Activated T-cell treated with anti-CD3 and anti-CD28 coated beads, Interleukin-2, amount 50 U/mL, for 24 hours (primary cell): Measurements from ENCODE around the gene TOLLIP.
"Not testable (repeated sequence)": the region's sequence is repeated elsewhere in the genome, so short reads cannot be mapped to it uniquely, and the experiment has no call there.

Experiments used
- DNase-seq: peaks from one replicate; pipeline ENCODE4 v3.0.0-alpha.2; 2020
- H3K27ac Mint-ChIP-seq: 2 replicates; pipeline ENCODE4 v1.8.0; 2020; ENCODE audit warnings: mild to moderate bottlenecking, mixed read lengths
- H3K27me3 Mint-ChIP-seq: 2 replicates; pipeline ENCODE4 v1.8.0; 2020; ENCODE audit warnings: mixed read lengths
- H3K36me3 Mint-ChIP-seq: 2 replicates; pipeline ENCODE4 v1.8.0; 2020; ENCODE audit warnings: low read depth, mixed read lengths
- H3K4me1 Mint-ChIP-seq: 2 replicates; pipeline ENCODE4 v1.8.0; 2020; ENCODE audit warnings: low read depth, mixed read lengths
- H3K4me3 Mint-ChIP-seq: 2 replicates; pipeline ENCODE4 v1.8.0; 2020; ENCODE audit warnings: mild to moderate bottlenecking, moderate library complexity, mixed read lengths
- H3K9me3 Mint-ChIP-seq: 2 replicates; pipeline ENCODE4 v1.8.0; 2020; ENCODE audit warnings: mixed read lengths

The TOLLIP gene

DNA sequence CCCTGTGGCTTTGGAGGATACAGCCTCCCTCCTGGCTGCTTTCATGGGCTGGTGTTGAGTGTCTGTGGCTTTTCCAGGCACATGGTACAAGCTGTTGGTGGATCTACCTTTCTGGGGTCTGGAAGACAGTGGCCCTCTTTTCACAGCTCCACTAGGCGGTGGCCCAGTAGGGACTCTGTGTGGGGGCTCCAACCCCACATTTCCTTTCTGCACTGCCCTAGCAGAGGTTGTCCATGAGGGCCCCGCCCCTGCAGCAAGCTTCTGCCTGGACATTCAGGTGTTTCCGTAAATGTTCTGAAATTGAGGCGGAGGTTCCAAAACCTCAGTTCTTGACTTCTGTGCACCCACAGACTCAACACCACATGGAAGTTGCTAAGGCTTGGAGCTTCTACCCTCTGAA, 44.0 kb downstream of the TOLLIP start:
- not testable (repeated sequence) for DNase-seq, H3K27ac Mint-ChIP-seq, H3K9me3 Mint-ChIP-seq, H3K36me3 Mint-ChIP-seq, H3K4me3 Mint-ChIP-seq, H3K27me3 Mint-ChIP-seq
- H3K4me1 Mint-ChIP-seq, result peaks cover 33% of the 10 kb centered on the region

DNA sequence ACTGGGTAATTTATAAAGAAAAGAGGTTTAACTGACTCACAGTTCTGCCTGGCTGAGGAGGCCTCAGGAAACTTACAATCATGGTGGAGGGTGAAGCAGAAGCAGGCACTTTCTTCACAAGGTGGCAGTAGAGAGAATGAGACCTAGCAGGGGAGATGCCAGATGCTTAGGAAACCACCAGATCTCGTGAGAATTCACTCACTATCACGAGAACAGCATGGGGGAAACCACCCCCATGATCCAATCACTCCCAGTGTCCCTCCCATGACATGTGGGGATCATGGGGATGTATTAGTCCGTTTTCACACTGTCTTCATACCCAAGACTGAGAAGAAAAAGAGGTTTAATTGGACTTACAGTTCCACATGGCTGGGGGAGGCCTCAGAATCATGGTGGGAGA, 45.0 kb downstream of the TOLLIP start:
- H3K27ac Mint-ChIP-seq, result peak overlapping the region; percentile 55
- peak; percentile 40 for DNase-seq

DNA sequence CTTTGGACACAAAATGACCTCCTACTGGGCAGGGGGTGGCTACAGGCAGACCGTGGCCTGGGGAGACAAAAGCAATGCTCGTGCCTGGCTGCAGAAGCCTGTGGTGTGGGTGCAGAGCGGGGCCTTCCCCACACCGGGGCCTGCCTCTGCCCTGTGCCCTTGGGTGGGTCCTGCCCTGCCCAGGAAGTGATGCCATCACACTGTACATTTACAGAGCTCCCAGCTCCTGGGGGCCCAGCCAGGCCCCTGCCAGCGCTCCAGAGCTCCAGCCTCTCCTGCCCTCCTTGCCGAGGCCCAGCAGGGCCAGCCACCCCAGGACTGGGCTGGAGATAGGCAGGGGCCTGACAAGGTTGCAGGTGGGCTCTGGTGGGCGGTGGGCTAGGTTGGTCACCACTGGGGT, 46.4 kb downstream of the TOLLIP start:
- peaks cover 8% of the 10 kb centered on the region for H3K9me3 Mint-ChIP-seq
- peaks cover 30% of the 10 kb centered on the region for H3K4me1 Mint-ChIP-seq
- DNase-seq, result no peak
- H3K4me3 Mint-ChIP-seq, result peak overlapping the region; percentile 75
- H3K36me3 Mint-ChIP-seq, result peaks cover 5% of the 10 kb centered on the region
- H3K27ac Mint-ChIP-seq, result peak overlapping the region; percentile 93
- H3K27me3 Mint-ChIP-seq, result no peaks in the 10 kb centered on the region

More for the DNA sequence above, 45.0 kb downstream of the TOLLIP start:
- not testable (repeated sequence) for H3K27me3 Mint-ChIP-seq, H3K4me3 Mint-ChIP-seq, H3K9me3 Mint-ChIP-seq, H3K36me3 Mint-ChIP-seq
- peaks cover 33% of the 10 kb centered on the region for H3K4me1 Mint-ChIP-seq

DNA sequence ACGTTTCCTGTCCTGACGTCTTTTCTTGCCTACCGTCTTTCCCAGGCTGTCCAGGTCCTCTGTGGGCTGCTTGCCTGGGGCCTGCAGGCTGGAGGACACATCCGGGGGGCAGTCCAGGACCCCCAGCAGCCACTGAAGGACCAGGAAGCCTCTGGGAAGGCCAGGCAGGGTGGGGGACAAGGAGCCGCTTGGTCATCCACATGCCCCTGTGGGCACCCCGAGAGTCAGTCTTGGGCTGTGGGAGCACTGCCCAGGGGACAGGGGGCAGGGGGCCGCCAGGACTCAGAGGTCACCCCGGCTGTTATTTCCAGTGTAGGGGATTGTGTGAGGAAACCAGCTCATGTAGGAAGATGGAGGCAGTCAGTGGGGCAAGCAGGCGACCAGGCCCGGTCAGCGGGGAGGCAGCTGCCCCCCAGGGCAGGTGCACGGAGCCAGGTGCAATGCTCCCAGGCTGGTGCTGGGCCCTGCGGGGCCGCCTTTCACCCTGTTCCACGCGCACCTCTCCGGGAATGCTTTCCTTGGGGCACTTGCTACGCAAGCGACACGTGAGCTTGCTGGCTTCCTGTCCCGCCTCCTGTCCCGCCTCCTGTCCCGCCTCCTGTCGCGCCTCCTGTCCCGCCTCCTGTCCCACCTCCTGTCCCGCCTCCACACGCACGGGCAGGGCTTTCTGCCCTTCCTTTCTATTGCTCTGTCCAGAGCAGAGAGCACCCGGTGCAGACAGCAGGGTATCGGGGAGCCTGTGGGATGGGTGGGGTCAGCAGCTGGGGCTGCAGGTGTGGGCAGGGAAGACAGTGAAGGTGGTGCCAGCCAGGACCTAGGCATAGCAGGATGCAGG, 47.0 kb downstream of the TOLLIP start:
- peak overlapping the region; percentile 75 for H3K4me3 Mint-ChIP-seq
- H3K9me3 Mint-ChIP-seq, result peaks cover 8% of the 10 kb centered on the region
- peak; percentile 92 for DNase-seq
- peaks cover 27% of the 10 kb centered on the region for H3K4me1 Mint-ChIP-seq
- no peaks in the 10 kb centered on the region for H3K27me3 Mint-ChIP-seq
- H3K27ac Mint-ChIP-seq, result peak overlapping the region; percentile 93
- H3K36me3 Mint-ChIP-seq, result peaks cover 5% of the 10 kb centered on the region

DNA sequence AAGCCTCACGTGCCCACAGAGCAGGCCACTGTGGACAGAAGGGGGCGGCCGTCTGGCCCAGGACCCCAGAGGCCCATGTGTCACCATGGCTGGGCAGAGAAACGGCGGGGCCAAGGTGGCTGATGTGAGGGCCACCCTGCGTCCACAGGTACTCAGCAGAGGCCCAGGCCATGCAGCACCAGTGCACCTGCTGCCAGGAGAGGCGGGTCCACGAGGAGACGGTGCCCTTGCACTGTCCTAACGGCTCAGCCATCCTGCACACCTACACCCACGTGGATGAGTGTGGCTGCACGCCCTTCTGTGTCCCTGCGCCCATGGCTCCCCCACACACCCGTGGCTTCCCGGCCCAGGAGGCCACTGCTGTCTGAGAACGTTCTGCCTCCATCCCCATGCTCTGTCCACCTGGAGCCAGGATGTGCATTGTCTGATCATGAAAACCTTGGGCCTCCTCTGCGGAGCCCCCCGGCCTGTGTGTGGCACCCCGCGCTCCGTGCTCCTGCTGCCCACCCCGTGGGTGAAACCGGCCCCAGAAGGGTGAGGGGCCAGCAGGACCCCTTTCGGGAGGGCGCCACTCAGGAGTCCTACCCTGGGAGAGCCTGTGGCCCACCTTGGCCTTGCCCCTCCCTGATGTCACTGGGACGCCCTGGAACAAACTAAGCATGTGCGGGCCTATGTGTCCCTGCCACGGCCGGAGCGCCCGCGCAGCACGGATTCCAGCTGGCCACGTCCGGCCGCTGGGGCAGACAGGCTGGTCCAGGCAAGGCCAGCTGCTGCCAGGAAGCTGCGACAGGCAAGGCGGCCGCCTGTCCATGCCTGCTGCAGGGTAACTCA, 48.0 kb downstream of the TOLLIP start:
- H3K36me3 Mint-ChIP-seq, result peaks cover 4% of the 10 kb centered on the region
- no peak for DNase-seq
- peak overlapping the region; percentile 93 for H3K27ac Mint-ChIP-seq
- H3K4me3 Mint-ChIP-seq, result peak overlapping the region; percentile 75
- peaks cover 20% of the 10 kb centered on the region for H3K4me1 Mint-ChIP-seq
- H3K9me3 Mint-ChIP-seq, result peaks cover 8% of the 10 kb centered on the region
- no peaks in the 10 kb centered on the region for H3K27me3 Mint-ChIP-seq

DNA sequence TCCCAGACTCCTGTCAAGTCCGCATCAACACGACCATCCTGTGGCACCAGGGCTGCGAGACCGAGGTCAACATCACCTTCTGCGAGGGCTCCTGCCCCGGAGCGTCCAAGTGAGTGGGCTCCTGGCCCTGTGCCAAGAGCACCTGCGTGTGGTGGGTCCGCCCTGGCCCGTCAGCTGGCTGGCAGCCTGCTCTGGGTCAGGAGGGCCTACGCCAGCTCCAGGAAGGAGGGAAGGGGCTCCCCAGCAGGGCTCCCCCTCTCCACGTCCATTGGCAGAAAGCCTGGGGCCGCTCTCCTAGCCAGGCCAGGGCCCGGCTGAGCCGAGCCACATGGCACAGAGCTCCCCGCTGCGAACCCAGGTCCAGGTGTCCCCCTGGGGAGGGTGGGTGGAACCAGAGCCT, 48.8 kb downstream of the TOLLIP start:
- Mint-ChIP-seq H3K4me3 (no peak overlapping the region), H3K27me3 (no peaks in the 10 kb centered on the region), H3K27ac (no peak overlapping the region), H3K36me3 (peaks cover 3% of the 10 kb centered on the region), H3K4me1 (peaks cover 20% of the 10 kb centered on the region), H3K9me3 (peaks cover 8% of the 10 kb centered on the region)
- DNase-seq, result no peak

DNA sequence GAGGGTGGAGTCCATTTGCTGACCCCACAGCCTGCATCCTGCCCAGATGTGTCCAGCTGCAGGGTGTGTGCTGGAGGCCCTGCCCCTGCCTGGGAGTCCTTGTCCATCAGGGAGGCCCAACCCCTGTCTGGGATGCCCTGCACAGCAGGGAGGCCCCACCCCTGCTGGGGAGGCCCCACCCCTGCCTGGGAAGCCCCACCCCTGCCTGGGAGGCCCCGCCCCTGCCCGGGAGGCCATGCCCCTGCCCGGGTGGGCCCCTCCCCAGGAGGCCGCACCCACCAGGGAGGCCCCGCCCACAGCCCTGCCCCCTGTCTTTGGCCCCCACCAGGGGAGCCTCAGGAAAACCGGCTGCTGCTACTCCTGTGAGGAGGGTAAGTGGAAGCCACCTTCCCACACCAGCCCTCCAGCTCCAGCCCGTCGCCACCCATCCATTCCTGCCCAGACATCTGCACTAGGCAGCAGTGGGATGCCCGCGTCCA, 49.4 kb downstream of the TOLLIP start:
- peaks cover 20% of the 10 kb centered on the region for H3K4me1 Mint-ChIP-seq
- no peak overlapping the region for H3K4me3 Mint-ChIP-seq
- H3K27ac Mint-ChIP-seq, result no peak overlapping the region
- H3K27me3 Mint-ChIP-seq, result no peaks in the 10 kb centered on the region
- peak; percentile 73 for DNase-seq
- H3K9me3 Mint-ChIP-seq, result peaks cover 8% of the 10 kb centered on the region
- peaks cover 3% of the 10 kb centered on the region for H3K36me3 Mint-ChIP-seq

DNA sequence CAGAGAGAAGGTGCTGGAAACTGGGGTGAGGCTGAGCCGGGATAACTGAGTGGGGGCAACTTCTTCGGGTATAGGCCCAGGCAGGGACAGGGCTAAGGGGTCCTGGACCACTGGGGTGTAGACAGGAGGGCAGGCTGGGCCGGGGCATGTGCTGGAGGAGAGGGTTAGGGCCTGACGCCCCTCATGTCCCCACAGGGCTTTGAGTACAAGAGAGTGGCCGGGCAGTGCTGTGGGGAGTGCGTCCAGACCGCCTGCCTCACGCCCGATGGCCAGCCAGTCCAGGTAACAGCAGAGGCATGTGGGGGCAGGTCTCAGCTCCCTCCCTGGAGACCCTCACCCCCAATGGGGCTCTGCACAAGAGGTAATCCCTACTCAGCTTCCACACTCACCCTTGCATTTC, 49.9 kb downstream of the TOLLIP start:
- Mint-ChIP-seq H3K9me3 (peaks cover 3% of the 10 kb centered on the region), H3K27ac (no peak overlapping the region), H3K36me3 (peaks cover 2% of the 10 kb centered on the region), H3K4me3 (no peak overlapping the region), H3K4me1 (peaks cover 16% of the 10 kb centered on the region), H3K27me3 (no peaks in the 10 kb centered on the region)
- no peak for DNase-seq

DNA sequence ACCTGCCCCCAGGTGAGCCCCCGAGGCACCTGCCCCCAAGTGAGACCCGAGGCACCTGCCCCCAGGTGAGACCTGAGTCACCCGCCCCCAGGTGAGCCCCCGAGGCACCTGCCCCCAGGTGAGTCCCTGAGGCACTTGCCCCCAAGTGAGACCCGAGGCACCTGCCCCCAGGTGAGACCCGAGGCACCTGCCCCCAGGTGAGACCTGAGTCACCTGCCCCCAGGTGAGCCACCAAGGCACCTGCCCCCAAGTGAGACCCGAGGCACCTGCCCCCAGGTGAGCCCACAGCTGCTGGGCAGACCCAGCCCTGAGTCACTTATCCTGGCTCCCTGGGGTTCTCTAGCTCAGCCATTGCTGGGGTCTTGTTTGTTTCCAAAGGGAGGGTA, 50.4 kb downstream of the TOLLIP start:
- H3K36me3 Mint-ChIP-seq, result no peaks in the 10 kb centered on the region
- H3K4me1 Mint-ChIP-seq, result peaks cover 11% of the 10 kb centered on the region
- H3K4me3 Mint-ChIP-seq, result no peak overlapping the region
- H3K9me3 Mint-ChIP-seq, result no peaks in the 10 kb centered on the region
- H3K27ac Mint-ChIP-seq, result no peak overlapping the region
- no peaks in the 10 kb centered on the region for H3K27me3 Mint-ChIP-seq
- DNase-seq, result no peak

DNA sequence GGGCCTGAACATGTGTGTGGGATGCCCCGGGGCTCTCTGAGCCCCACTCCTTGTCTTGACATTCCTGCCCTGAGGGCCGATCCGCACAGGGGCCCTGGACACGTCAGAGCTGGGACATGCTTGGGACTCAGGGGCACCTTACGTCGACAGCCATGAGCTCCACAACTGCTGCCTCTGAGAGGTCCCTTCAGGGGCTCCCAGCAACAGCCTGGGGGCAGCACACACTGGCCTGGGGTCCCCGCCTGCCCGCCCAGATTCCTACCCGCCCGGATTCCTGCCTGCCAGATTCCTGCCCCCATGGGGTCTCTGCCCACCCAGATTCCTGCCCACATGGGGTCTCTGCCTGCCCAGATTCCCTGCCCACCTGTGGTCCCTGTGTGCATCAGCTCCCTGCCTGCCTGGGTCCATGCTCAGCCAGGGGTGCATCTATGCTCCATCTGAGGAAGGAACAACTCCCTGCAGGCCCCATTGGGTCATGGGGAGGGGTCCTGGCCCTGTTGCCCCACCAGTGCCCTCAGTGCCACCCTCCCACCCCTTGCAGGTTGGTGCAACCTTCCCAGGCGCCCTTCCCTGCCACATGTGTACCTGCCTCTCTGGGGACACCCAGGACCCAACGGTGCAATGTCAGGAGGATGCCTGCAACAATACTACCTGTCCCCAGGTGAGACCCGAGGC, 50.9 kb downstream of the TOLLIP start:
- Mint-ChIP-seq H3K36me3 (no peaks in the 10 kb centered on the region), H3K4me1 (peaks cover 10% of the 10 kb centered on the region), H3K4me3 (no peak overlapping the region), H3K27ac (no peak overlapping the region), H3K27me3 (no peaks in the 10 kb centered on the region), H3K9me3 (no peaks in the 10 kb centered on the region)
- DNase-seq, result no peak

DNA sequence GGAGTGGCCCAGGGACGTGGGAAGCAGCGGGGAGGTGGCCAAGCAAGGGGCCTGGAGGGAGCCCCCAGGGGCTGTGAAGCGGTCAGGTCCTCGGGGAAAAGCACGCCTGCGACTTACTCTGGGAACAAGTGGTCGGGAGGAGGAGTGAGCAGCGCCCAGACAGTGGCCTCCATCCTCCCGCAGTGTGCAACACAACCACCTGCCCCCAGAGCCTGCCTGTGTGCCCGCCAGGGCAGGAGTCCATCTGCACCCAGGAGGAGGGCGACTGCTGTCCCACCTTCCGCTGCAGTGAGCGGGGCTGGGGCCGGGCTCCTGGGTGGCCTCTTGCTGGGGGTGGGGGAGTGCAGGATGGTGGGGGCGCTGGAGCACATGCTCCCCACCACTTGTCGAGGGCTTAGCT, 51.5 kb downstream of the TOLLIP start:
- Mint-ChIP-seq H3K9me3 (no peaks in the 10 kb centered on the region), H3K27me3 (no peaks in the 10 kb centered on the region), H3K4me3 (no peak overlapping the region), H3K36me3 (no peaks in the 10 kb centered on the region), H3K27ac (no peak overlapping the region), H3K4me1 (peaks cover 6% of the 10 kb centered on the region)
- DNase-seq, result no peak

DNA sequence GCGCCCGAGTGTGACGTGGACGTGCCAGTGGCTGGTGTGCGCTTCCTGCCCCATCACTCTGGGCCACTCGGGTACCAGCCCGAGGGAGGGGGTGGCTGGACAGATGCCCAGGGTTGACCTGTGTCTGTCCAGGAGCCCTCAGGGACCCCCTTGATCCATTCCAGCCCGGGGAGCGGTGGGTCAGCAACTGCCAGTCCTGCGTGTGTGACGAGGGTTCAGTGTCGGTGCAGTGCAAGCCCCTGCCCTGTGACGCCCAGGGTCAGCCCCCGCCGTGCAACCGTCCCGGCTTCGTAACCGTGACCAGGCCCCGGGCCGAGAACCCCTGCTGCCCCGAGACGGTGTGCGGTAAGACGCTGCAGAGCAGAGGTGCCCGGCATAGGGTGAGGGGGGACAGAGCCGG, 52.1 kb downstream of the TOLLIP start:
- peaks cover 3% of the 10 kb centered on the region for H3K4me1 Mint-ChIP-seq
- H3K4me3 Mint-ChIP-seq, result no peak overlapping the region
- H3K27ac Mint-ChIP-seq, result no peak overlapping the region

DNA sequence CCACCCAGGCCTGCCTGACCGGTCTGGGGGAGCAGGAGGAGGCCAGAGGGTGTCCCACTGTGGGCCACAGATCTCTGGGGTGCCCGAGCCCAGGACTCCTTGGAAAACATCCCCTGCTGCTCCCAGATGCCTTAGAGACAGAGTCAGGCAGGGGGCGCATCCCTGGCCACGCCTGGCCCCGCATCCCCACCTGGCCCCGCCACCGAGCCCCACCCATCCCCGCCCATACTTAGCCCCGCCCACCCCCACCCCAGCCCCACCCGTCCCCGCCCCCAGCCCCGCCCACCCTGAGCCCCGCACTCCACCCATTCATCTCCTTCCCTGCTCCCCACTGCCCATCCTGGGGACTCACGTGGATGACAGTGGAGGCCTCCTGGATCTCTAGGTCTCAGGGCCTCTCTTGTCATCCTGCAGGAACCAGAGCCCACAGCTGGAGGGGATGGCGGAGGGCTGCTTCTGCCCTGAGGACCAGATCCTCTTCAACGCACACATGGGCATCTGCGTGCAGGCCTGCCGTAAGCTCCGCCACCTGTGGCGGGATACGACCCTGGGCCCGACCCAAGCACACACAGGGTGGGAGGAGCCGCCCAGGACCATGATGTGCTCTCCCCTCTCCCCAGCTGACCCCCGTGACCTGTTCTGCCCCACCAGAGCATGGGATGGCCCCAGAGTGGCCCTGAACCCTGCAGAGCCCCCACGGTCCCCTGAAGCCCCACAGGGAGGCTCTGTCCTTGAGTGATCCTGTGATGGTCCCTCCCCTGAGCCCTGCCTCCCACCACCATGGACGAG, 53.0 kb downstream of the TOLLIP start:
- Mint-ChIP-seq H3K9me3 (no peaks in the 10 kb centered on the region), H3K36me3 (no peaks in the 10 kb centered on the region), H3K4me3 (no peak overlapping the region), H3K27me3 (no peaks in the 10 kb centered on the region), H3K27ac (no peak overlapping the region), H3K4me1 (no peaks in the 10 kb centered on the region)
- DNase-seq, result no peak

More for the DNA sequence above, 52.1 kb downstream of the TOLLIP start:
- Mint-ChIP-seq H3K9me3 (no peaks in the 10 kb centered on the region), H3K27me3 (no peaks in the 10 kb centered on the region), H3K36me3 (no peaks in the 10 kb centered on the region)
- DNase-seq, result no peak

DNA sequence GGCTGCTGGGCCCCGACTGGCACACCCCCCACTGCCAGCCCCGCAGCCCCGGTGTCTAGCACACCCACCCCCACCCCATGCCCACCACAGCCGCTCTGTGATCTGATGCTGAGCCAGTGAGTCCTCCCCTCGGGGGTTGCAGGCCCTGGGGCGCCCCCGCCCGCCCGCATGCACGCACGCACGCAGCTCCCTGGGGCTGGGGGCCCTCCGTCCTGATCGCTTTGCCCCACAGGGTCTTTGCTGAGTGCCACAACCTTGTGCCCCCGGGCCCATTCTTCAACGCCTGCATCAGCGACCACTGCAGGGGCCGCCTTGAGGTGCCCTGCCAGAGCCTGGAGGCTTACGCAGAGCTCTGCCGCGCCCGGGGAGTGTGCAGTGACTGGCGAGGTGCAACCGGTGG, 54.3 kb downstream of the TOLLIP start:
- Mint-ChIP-seq H3K9me3 (peaks cover 5% of the 10 kb centered on the region), H3K27me3 (no peaks in the 10 kb centered on the region), H3K27ac (no peak overlapping the region), H3K4me3 (no peak overlapping the region), H3K4me1 (no peaks in the 10 kb centered on the region), H3K36me3 (no peaks in the 10 kb centered on the region)
- no peak for DNase-seq
